Endothelial cell of umbilical vein (primary cell): ENCODE data around the gene JARID2.

Experiments used
- EZH2 ChIP-seq: IDR thresholded peaks from 2 replicates; pipeline ENCODE4 v1.6.1; 2012; ENCODE audit warnings: borderline replicate concordance, low read depth, mild to moderate bottlenecking, moderate library complexity, low read length, inconsistent platforms; ENCODE audit not compliant: severe bottlenecking
- FOS ChIP-seq: IDR thresholded peaks from 2 replicates; pipeline ENCODE4 v1.6.1; 2011; ENCODE audit warnings: mild to moderate bottlenecking, low read length, moderate library complexity, borderline replicate concordance; ENCODE audit not compliant: insufficient read depth
- GATA2 ChIP-seq: IDR thresholded peaks from 2 replicates; pipeline ENCODE4 v1.7.0; 2011; ENCODE audit warnings: low read depth, mild to moderate bottlenecking, moderate library complexity, mixed read lengths, low read length; ENCODE audit not compliant: insufficient read length, insufficient read depth
- JUN ChIP-seq: IDR thresholded peaks from 2 replicates; pipeline ENCODE4 v1.6.1; 2011; ENCODE audit warnings: borderline replicate concordance, low read depth; ENCODE audit not compliant: insufficient read length, insufficient read depth
- MYC ChIP-seq: IDR thresholded peaks from one replicate; pipeline ENCODE4 v1.6.1; 2011; ENCODE audit warnings: mild to moderate bottlenecking, low read depth, low read length
- POLR2A ChIP-seq: IDR thresholded peaks from 2 replicates; pipeline ENCODE4 v1.6.1; 2012; ENCODE audit warnings: low read depth, mild to moderate bottlenecking, control low read depth, low read length
- POLR2AphosphoS5 ChIP-seq: IDR thresholded peaks from 2 replicates; pipeline ENCODE4 v1.6.1; 2012; ENCODE audit warnings: low read depth, mild to moderate bottlenecking, control low read depth, low read length, moderate library complexity; ENCODE audit not compliant: insufficient read depth
- TF ChIP-seq, protein P1 (sequence below), 2 donors: IDR thresholded peaks; 1 replicate in 1 of 2; 2 replicates in 1 of 2; pipeline ENCODE4 v1.5.1; 2011; ENCODE audit warnings: low read length in 2 of 2, mild to moderate bottlenecking in 2 of 2, moderate library complexity in 2 of 2, control low read depth in 1 of 2, inconsistent platforms in 1 of 2, low read depth in 1 of 2; ENCODE audit not compliant: insufficient read depth in 1 of 2; ENCODE audit errors: extremely low read depth in 1 of 2
- TF ChIP-seq, protein P2 (sequence below): IDR thresholded peaks from 2 replicates; pipeline ENCODE4 v1.6.1; 2011; ENCODE audit not compliant: insufficient read depth, insufficient read length

DNA sequence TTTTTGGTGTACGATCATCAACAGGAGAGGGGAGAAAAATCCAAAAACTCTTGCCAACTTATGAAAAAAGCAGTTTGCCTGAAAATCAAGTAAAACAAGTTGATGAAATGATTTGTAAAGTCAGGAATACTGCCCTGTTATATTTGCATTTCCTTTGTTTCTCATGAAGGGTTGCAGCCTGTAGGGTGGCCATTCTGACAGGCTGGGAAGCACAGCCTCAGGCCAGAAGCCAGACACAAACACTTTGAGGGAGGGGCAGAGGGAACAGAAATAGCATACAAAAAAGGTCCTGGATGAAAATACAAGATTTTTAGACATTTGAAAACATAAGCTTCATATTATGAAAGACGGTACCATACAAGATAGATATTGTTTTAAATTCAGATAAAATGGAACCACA, 307.2 kb downstream of the JARID2 start:
- TF ChIP-seq, protein P1, sequence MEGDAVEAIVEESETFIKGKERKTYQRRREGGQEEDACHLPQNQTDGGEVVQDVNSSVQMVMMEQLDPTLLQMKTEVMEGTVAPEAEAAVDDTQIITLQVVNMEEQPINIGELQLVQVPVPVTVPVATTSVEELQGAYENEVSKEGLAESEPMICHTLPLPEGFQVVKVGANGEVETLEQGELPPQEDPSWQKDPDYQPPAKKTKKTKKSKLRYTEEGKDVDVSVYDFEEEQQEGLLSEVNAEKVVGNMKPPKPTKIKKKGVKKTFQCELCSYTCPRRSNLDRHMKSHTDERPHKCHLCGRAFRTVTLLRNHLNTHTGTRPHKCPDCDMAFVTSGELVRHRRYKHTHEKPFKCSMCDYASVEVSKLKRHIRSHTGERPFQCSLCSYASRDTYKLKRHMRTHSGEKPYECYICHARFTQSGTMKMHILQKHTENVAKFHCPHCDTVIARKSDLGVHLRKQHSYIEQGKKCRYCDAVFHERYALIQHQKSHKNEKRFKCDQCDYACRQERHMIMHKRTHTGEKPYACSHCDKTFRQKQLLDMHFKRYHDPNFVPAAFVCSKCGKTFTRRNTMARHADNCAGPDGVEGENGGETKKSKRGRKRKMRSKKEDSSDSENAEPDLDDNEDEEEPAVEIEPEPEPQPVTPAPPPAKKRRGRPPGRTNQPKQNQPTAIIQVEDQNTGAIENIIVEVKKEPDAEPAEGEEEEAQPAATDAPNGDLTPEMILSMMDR (IDR thresholded peaks at IDR 0.05; ENCODE audit: extremely low read depth in 1 of 2, insufficient read depth in 1 of 2, low read depth in 1 of 2, low read length in 2 of 2), result no peak
- TF ChIP-seq POLR2AphosphoS5 (no peak), EZH2 (no peak), POLR2A (no peak), MYC (no peak), GATA2 (no peak), JUN (no peak), FOS (no peak)
- TF ChIP-seq, protein P2, sequence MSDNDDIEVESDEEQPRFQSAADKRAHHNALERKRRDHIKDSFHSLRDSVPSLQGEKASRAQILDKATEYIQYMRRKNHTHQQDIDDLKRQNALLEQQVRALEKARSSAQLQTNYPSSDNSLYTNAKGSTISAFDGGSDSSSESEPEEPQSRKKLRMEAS, result no peak
